Retinal pigment epithelial cell (primary cell): ENCODE data around the gene DAAM2.

Experiments used
- DNase-seq: peaks from one replicate; pipeline ENCODE4 v3.0.0-alpha.2; 2010; ENCODE audit warnings: low read depth
- H3K4me3 ChIP-seq: 2 replicates; pipeline ENCODE4 v1.5.1; 2011; ENCODE audit warnings: mild to moderate bottlenecking, low read length, control low read depth, moderate library complexity
- CTCF ChIP-seq: conservative IDR thresholded peaks from 2 replicates; pipeline ENCODE4 v1.5.1; 2011; ENCODE audit warnings: low read depth, low read length, control low read depth, inconsistent platforms

The DAAM2 gene

DNA sequence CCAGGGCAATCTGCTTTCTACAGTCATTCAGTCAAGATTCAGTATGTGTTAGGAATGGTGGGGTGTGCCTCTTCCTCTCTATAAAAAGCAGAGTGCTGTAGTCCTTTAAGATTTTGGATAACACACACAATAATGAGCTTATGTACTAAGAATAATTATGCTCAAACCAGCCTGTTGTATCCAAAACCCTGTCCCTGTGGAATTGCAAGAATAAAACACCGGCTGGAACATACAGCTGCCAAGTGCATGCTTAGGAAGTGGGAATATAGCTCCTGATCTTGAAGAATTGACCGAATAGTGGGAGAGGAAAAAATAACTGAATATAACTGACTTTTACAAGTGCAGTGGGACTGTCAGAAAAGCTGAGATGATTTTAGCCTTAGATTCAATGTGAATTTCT lies 143.1 kb downstream of the DAAM2 start:
- TF ChIP-seq CTCF: no peak
- no peak for DNase-seq
- H3K4me3 ChIP-seq: no peak overlapping the region

GRCh38 chr6:39936857-39937256 lies 144.7 kb downstream of the DAAM2 start:
- no peak overlapping the region for H3K4me3 ChIP-seq
- TF ChIP-seq CTCF: no peak
- DNase-seq: no peak

DNA sequence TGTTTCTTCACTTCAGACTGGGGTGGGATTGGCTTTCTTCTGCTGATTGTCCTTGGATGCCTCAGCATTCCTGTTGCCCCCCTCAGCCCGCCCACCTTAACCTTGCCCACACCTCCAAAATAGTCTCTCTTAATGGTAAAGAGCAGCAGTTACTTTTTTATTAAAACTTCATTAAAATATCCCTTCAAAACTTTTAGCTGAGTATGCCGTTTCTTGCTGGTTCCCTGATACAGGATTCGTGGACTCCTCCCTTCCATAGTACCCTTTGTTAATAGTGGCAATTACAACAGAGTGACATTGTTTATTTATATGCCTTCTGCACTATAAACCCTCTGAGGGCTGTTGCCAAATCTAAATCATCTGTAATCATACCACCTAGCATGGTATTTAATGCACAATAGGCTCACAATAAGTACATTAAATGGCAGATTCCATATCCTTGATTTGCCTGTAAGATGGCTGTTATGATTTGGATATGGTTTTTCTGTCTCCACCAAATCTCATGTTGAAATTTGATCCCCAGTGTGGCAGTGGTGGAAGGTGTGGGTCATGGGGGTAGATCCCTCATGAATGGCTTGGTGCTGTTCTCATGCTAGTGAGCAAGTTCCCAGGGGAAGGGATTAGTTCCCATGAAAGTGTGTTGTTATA lies 145.6 kb downstream of the DAAM2 start:
- DNase-seq: no peak
- no peak for TF ChIP-seq CTCF
- no peak overlapping the region for H3K4me3 ChIP-seq

DNA sequence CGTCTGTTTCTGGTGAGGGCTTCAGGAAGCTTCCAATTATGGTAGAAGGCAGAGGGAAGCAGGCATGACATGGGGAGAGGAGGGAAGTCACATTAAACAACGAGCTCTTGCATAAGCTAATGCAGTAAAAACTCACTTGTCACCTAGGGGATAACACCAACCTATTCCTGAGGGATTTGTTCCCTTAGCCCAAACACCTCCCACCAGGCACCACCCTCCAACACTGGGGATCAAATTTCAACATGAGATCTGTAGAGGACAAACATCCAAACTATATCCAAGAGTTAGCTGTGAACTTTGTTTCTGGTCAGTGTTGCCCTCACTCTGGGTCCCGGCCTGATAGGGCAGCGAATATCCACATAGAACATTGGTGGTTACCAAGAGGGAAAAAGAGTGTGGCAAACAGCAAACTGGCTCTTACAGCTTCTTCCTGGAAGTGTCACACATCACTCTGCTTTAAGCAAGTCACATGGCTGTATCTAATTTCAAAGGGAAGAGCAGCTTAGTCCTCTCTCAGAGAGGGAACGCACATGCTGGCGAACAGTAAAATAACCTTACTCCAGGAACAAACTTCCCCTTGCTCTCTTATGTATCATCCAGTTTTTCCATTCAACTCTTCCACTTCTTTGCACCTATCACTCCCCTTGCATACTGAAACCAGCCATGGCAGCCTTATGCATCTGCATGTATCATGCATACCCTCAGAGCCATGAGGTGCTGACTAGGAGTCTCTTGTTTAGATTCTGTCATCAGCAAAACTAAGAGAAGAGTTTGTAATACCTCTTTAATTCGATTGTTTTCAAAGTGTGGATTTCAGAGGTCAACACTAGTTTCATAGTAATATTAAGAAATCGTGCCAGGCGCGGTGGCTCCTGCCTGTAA lies 146.8 kb downstream of the DAAM2 start:
- no peak overlapping the region for H3K4me3 ChIP-seq
- no peak for TF ChIP-seq CTCF
- no peak for DNase-seq

DNA sequence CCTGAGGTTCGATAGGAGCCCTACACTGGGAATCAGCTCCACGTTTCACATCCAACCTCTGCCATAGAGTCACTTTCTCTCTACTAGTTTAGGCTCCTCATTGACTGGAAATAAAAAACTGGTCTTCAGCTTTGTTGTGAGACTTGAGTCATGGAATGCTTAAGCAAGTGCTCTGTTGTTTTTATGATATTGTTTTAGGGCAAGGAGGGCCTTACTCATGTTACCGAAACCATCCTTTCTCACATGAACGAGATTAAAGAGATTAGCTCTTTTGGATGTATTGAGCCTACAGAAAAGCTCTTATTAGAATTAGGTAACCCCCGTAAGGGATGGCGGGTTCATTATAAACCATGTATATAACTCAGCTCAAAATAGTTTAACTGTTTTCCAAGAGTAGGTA lies 149.0 kb downstream of the DAAM2 start:
- H3K4me3 ChIP-seq: no peak overlapping the region
- no peak for DNase-seq
- no peak for TF ChIP-seq CTCF

DNA sequence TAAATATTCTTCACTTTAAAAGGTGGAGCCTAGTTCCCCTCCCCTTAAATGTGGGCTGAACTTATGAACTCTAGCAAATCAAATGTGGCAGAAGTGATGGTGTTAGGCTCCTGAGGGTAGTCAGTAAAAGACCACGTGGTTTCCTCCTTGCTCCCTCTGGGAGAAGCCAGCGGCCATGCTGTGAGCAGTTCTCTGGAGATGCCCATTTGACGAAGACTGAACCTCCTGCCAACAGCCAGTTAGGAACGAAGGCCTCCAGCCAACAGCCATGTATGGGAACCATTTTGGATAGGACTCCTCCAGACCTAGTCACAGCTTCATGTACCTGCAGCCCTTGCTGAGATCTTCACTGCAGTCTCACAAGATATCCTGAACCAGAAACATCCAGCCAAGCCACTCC lies 149.6 kb downstream of the DAAM2 start:
- TF ChIP-seq CTCF: no peak
- H3K4me3 ChIP-seq: no peak overlapping the region
- DNase-seq: no peak
